Measurements from ENCODE around the gene OR6C70.

GRCh38 chr12:55495490-55495889 is 25.6 kb upstream of the OR6C70 start:
- TF ChIP-seq CTCF (IDR thresholded peaks at IDR 0.05; ENCODE audit: low read depth, low read length, missing input control) (no peak), ZBTB33 (IDR thresholded peaks at IDR 0.05) (no peak), ATF3 (IDR thresholded peaks at IDR 0.05) (no peak), JUND (IDR thresholded peaks at IDR 0.05) (no peak)

Data from liver (tissue), 3 donors.